ENCODE measurements around the gene SPG7.

- TF ChIP-seq CTCF (conservative IDR thresholded peaks at IDR 0.05) = no peak
- no peak for TF ChIP-seq EZH2 (IDR thresholded peaks at IDR 0.05; ENCODE audit: low read depth)
Observed at GRCh38 chr16:89531821-89532526, 23.8 kb downstream of the SPG7 start.

Data from PC-9 (cell line).